NCI-H510A treated with DMSO at 0.1 percent for 48 hours (cell line): Measurements from ENCODE around the gene TNRC6C.

Experiments
- DNase-seq: peaks from one replicate; lab custom pipeline; 2025; lab: John Stamatoyannopoulos, UW

TNRC6C gene

GRCh38 chr17:78016852-78017251, 58.3 kb downstream of the TNRC6C start:
- no peak for DNase-seq

- peak; percentile 56 for DNase-seq
Measured at GRCh38 chr17:78019367-78019975, 61.0 kb downstream of the TNRC6C start.

GRCh38 chr17:78019976-78020716, 61.6 kb downstream of the TNRC6C start:
- DNase-seq, result no peak

GRCh38 chr17:78020717-78021108, 62.2 kb downstream of the TNRC6C start:
- no peak for DNase-seq

- no peak for DNase-seq
Measured at GRCh38 chr17:78022425-78022824, 63.9 kb downstream of the TNRC6C start.

GRCh38 chr17:78023042-78023441, 64.5 kb downstream of the TNRC6C start:
- no peak for DNase-seq

GRCh38 chr17:78026381-78026780, 67.9 kb downstream of the TNRC6C start:
- no peak for DNase-seq

- DNase-seq, result peak; percentile 55
Measured at GRCh38 chr17:78027121-78027520, 68.6 kb downstream of the TNRC6C start.

- DNase-seq, result no peak
Measured at GRCh38 chr17:78029697-78030096, 71.2 kb downstream of the TNRC6C start.

GRCh38 chr17:78031435-78031834, 72.9 kb downstream of the TNRC6C start:
- DNase-seq, result no peak

- DNase-seq, result no peak
Measured at GRCh38 chr17:78032166-78032565, 73.7 kb downstream of the TNRC6C start.

- no peak for DNase-seq
Measured at GRCh38 chr17:78034429-78035091, 76.1 kb downstream of the TNRC6C start.

GRCh38 chr17:78037280-78037679, 78.8 kb downstream of the TNRC6C start:
- DNase-seq, result no peak

GRCh38 chr17:78038748-78039288, 80.3 kb downstream of the TNRC6C start:
- peak; percentile 72 for DNase-seq

- no peak for DNase-seq
Measured at GRCh38 chr17:78039581-78039980, 81.1 kb downstream of the TNRC6C start.

- peak; percentile 74 for DNase-seq
Measured at GRCh38 chr17:78040440-78041385, 82.2 kb downstream of the TNRC6C start.

GRCh38 chr17:78041386-78042179, 83.1 kb downstream of the TNRC6C start:
- DNase-seq, result peak; percentile 32

GRCh38 chr17:78042542-78042941, 84.0 kb downstream of the TNRC6C start:
- DNase-seq, result no peak

GRCh38 chr17:78043031-78043430, 84.5 kb downstream of the TNRC6C start:
- DNase-seq, result no peak

- DNase-seq, result no peak
Measured at GRCh38 chr17:78044280-78044835, 85.9 kb downstream of the TNRC6C start.

GRCh38 chr17:78045316-78045715, 86.8 kb downstream of the TNRC6C start:
- no peak for DNase-seq
